HUES6 (cell line): Measurements from ENCODE around the gene JAG2.
A peak's percentile ranks its signal among the peaks of the same experiment; 100 is the strongest.

Experiments used
- H3K27ac ChIP-seq: 2 replicates; pipeline ENCODE4 v1.7.0; 2013; ENCODE audit warnings: low read depth, mild to moderate bottlenecking, low read length, inconsistent platforms
- H3K27me3 ChIP-seq: 2 replicates; pipeline ENCODE4 v1.6.1; 2013; ENCODE audit warnings: low read length; ENCODE audit not compliant: control insufficient read depth, insufficient read depth
- H3K36me3 ChIP-seq: 2 replicates; pipeline ENCODE4 v1.6.1; 2013; ENCODE audit warnings: low read length; ENCODE audit not compliant: control insufficient read depth, insufficient read depth
- H3K4me1 ChIP-seq: 2 replicates; pipeline ENCODE4 v1.6.1; 2013; ENCODE audit warnings: low read length; ENCODE audit not compliant: control insufficient read depth, insufficient read depth
- H3K4me3 ChIP-seq: 2 replicates; pipeline ENCODE4 v1.5.1; 2013; ENCODE audit warnings: low read depth, low read length
- H3K9ac ChIP-seq: one replicate; pipeline ENCODE4 v1.6.1; 2013; ENCODE audit warnings: mild to moderate bottlenecking, low read length
- H3K9me3 ChIP-seq: 2 replicates; pipeline ENCODE4 v1.6.1; 2013; ENCODE audit warnings: low read depth, low read length; ENCODE audit not compliant: control insufficient read depth, insufficient read depth

The JAG2 gene

GRCh38 chr14:105180592-105181548, 12.3 kb upstream of the JAG2 start, which contains the start of gene NUDT14:
Gene NUDT14 (minus strand): TSS chr14:105181312. CDS start chr14:105181209, 103 bp downstream.
- Histone ChIP-seq H3K9ac (peak within 1 kb of the TSS; percentile 29), H3K4me3 (peak within 1 kb of the TSS; percentile 50), H3K27me3 (peaks cover 44% of the 10 kb centered on the region), H3K9me3 (no peaks in the 10 kb centered on the region), H3K4me1 (0 out of 2 replicates have a peak, but pooled peaks cover 3% of the 10 kb centered on the region), H3K36me3 (0 out of 2 replicates have a peak, but pooled peaks cover 3% of the 10 kb centered on the region), H3K27ac (no peak within 1 kb of the TSS)

- Histone ChIP-seq H3K27me3 (peaks cover 36% of the 10 kb centered on the region), H3K4me1 (0 out of 2 replicates have a peak, but pooled peaks cover 3% of the 10 kb centered on the region), H3K9ac (no peak overlapping the region), H3K27ac (no peak overlapping the region), H3K9me3 (no peaks in the 10 kb centered on the region), H3K36me3 (0 out of 2 replicates have a peak, but pooled peaks cover 3% of the 10 kb centered on the region), H3K4me3 (no peak overlapping the region)
These were observed 10.6 kb upstream of the JAG2 start for GRCh38 chr14:105179191-105179590.

- Histone ChIP-seq H3K27ac (no peak overlapping the region), H3K4me3 (no peak overlapping the region), H3K36me3 (0 out of 2 replicates have a peak, but pooled peaks cover 3% of the 10 kb centered on the region), H3K9ac (no peak overlapping the region), H3K4me1 (0 out of 2 replicates have a peak, but pooled peaks cover 3% of the 10 kb centered on the region), H3K27me3 (peaks cover 35% of the 10 kb centered on the region), H3K9me3 (no peaks in the 10 kb centered on the region)
These were observed 10.2 kb upstream of the JAG2 start for GRCh38 chr14:105178868-105179140.

GRCh38 chr14:105178069-105178867, 9.7 kb upstream of the JAG2 start:
- H3K27ac ChIP-seq, result no peak overlapping the region

GRCh38 chr14:105177082-105177481, 8.5 kb upstream of the JAG2 start:
- Histone ChIP-seq H3K4me3 (no peak overlapping the region), H3K4me1 (0 out of 2 replicates have a peak, but pooled peaks cover 3% of the 10 kb centered on the region), H3K27ac (no peak overlapping the region)

More at GRCh38 chr14:105178069-105178867, 9.7 kb upstream of the JAG2 start:
- 0 out of 2 replicates have a peak, but pooled peaks cover 3% of the 10 kb centered on the region for H3K36me3 ChIP-seq
- 0 out of 2 replicates have a peak, but pooled peaks cover 3% of the 10 kb centered on the region for H3K4me1 ChIP-seq
- H3K27me3 ChIP-seq, result peaks cover 29% of the 10 kb centered on the region
- no peak overlapping the region for H3K4me3 ChIP-seq
- no peak overlapping the region for H3K9ac ChIP-seq
- no peaks in the 10 kb centered on the region for H3K9me3 ChIP-seq

GRCh38 chr14:105176513-105176912, 7.9 kb upstream of the JAG2 start:
- no peak overlapping the region for H3K4me3 ChIP-seq
- 0 out of 2 replicates have a peak, but pooled peaks cover 3% of the 10 kb centered on the region for H3K4me1 ChIP-seq
- H3K27ac ChIP-seq, result no peak overlapping the region
- H3K36me3 ChIP-seq, result 0 out of 2 replicates have a peak, but pooled peaks cover 3% of the 10 kb centered on the region
- H3K9me3 ChIP-seq, result no peaks in the 10 kb centered on the region
- peaks cover 12% of the 10 kb centered on the region for H3K27me3 ChIP-seq
- no peak overlapping the region for H3K9ac ChIP-seq

More at GRCh38 chr14:105177082-105177481, 8.5 kb upstream of the JAG2 start:
- Histone ChIP-seq H3K9ac (no peak overlapping the region), H3K36me3 (0 out of 2 replicates have a peak, but pooled peaks cover 3% of the 10 kb centered on the region), H3K9me3 (no peaks in the 10 kb centered on the region), H3K27me3 (peaks cover 18% of the 10 kb centered on the region)

- Histone ChIP-seq H3K4me3 (no peak overlapping the region), H3K27ac (no peak overlapping the region)
These were observed 5.6 kb upstream of the JAG2 start for GRCh38 chr14:105173901-105174894.

GRCh38 chr14:105173145-105173544, 4.6 kb upstream of the JAG2 start:
- no peak overlapping the region for H3K9ac ChIP-seq
- H3K36me3 ChIP-seq, result 0 out of 2 replicates have a peak, but pooled peaks cover 3% of the 10 kb centered on the region
- no peak overlapping the region for H3K27ac ChIP-seq
- H3K27me3 ChIP-seq, result peaks cover 8% of the 10 kb centered on the region
- H3K9me3 ChIP-seq, result no peaks in the 10 kb centered on the region
- no peak overlapping the region for H3K4me3 ChIP-seq
- H3K4me1 ChIP-seq, result peaks cover 19% of the 10 kb centered on the region

More at GRCh38 chr14:105173901-105174894, 5.6 kb upstream of the JAG2 start:
- H3K4me1 ChIP-seq, result peaks cover 19% of the 10 kb centered on the region
- H3K36me3 ChIP-seq, result 0 out of 2 replicates have a peak, but pooled peaks cover 3% of the 10 kb centered on the region
- peaks cover 8% of the 10 kb centered on the region for H3K27me3 ChIP-seq
- H3K9ac ChIP-seq, result no peak overlapping the region
- no peaks in the 10 kb centered on the region for H3K9me3 ChIP-seq

GRCh38 chr14:105172476-105172875, 3.9 kb upstream of the JAG2 start:
- H3K36me3 ChIP-seq, result 0 out of 2 replicates have a peak, but pooled peaks cover 3% of the 10 kb centered on the region
- H3K9ac ChIP-seq, result no peak overlapping the region
- H3K4me3 ChIP-seq, result no peak overlapping the region
- peaks cover 13% of the 10 kb centered on the region for H3K27me3 ChIP-seq
- peaks cover 19% of the 10 kb centered on the region for H3K4me1 ChIP-seq
- no peaks in the 10 kb centered on the region for H3K9me3 ChIP-seq
- no peak overlapping the region for H3K27ac ChIP-seq
